DMS53 treated with DMSO at 0.1 percent for 48 hours (cell line): Measurements from ENCODE around the gene RETREG1.

Experiments
- DNase-seq: peaks from one replicate; lab custom pipeline; 2025; ENCODE audit not compliant: unreplicated experiment; lab: John Stamatoyannopoulos, UW

RETREG1 gene

DNA sequence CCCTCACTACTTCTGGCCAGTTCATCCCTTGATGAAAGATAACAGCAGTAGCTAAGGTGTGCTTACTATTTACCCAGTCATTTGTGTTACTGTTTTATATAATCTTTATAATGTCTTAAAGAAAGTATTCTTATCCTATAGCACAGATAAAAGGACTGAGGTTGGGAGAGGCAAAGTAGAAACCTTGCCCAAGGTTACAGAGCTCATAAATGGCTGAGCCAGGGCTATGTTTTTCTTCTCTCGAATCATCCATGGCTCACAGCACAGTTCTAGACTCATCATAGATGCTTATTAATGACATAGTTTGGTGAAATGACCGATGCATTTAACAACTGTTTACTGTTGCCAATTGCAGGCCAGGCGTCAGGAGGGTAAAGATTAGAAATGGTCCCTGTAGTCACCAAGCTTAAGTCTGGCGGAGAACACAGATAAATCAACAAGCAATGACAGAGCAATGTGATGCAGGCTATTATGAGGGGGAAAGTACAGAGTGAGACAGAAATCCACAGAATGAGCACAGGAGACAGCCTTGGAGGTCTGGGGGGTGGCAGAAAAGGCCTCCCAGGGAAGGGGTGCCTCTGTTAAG, 85.6 kb downstream of the RETREG1 start:
- DNase-seq, result no peak

DNA sequence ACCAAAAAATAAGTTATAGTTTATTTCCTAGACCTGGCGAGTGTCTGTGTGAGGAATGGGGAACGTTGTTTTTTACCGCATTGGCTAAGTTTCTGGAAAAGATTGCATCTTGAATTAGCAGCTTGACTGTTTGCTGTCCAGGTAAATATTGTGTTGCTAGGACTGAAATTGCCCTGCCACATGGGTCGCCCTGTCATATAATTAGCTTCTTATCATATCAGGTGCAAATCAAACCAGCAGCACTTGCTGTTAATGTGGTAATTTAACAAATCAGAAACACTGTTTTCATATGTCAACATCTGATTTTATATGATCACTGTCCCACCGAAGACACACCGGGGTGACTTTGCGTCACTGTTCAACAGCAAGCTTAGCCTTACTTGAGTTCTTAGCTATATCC, 87.5 kb downstream of the RETREG1 start:
- DNase-seq, result no peak

DNA sequence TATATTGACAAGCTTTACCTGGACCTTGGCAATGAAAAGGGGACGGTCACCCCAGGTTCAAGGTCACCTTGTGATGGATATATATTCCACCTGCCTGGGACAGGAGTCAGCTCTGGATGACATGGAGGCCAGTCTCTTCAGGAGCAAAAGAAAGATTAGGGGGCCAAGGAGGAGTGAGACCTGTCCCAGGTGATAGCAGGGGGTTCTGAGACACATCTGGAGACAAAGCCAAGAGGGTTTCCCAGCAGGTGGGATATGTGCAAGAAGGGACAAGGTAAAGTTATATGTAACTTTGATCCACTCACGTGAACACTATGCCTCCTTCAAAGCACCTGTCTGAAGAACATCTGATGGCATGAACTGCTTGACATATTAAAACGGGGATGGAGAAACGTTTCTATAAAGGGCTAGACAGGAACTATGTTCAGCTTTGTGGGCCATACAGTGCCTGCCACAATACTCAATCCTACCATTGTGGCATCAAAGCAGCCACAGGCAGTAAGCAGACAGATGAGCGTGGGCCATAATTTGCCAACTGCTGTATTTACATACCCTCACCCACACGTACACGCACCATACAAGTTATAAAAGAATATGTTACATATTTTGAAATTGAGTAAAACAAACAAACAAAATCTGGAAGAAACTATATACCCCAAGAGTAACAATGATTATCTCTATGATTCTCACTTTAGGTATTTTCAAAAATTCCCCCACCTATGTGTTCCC, 88.3 kb downstream of the RETREG1 start:
- no peak for DNase-seq

DNA sequence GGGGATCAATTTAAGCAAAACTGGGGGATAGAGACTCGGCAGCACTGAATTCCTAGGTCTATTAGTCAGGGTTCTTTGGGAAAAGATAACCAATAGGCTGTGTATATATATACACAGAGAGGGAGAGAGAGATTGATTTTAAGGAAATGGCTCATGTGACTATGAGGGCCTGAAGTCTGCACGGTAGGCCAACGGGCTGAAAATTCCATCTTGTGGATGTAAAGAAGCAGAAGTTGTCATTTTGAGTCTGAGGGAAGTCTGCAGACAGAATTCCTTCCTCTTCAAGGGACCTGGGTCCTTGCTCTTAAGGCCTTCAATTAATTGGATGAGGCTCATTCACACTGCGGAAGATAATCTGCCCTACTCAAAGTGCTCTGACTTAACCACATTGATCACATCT, 91.1 kb downstream of the RETREG1 start:
- DNase-seq, result no peak

DNA sequence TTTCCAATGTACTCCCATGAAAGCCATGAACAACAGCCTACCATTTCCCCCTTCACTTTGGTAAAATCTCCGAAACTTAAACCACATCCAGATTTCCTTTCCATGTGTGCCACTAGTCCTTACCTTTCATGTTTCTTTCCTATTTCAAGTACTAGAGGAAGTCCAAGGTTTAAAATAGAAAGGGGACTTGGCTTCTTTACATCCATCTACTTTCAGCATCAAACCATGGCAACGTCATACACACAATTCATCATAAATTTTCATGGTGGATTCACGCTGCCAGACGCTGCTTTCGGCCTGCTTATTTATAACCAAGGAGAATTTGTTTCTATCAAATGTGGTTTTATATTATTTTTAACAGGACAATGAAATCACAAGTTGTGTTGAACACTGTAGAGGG, 92.5 kb downstream of the RETREG1 start:
- no peak for DNase-seq

DNA sequence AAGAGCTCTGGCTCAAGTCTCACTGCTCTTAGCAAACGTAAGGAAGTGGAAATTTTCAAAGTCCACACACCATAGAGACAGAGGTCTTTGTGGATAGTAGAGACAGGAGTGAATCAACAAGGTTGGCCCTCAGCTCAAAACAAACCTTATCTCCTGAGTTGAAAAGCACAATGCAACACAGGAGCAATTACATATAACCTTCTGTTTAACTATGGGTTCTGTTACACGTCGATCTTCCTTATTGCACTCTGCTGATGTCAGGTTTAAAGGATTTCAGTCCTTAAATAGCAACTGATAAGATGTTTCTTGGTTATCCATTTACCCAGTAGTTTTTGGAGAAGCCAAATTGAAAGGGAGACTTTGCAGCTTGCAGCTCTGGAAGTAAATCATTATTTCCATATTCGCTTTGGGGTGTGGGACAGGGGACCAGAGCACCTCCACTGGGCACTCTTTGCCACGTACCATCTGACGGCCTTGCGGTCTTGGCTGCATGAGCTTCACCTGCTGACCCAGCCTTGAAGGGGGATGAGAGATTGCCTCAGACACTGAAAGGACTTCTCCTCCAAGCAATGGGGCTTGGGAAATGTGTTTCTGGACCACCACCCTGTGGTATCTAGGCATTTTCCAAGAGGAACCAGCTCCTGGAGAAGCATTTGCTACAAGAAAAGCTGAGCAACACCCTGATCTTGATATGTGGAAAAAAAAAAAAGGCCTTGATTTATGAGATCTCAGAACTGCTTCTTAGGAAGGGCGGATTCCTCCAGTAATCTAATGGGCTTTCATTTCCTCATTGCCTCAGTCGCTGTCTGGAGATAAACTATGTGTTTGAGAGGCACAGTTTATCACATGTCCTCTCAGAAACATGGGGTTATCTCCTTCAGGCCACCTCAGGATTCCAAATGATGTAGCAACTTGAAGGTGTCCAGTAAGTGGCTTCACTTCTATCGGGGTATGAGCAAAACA, 95.0 kb downstream of the RETREG1 start:
- DNase-seq, result no peak

DNA sequence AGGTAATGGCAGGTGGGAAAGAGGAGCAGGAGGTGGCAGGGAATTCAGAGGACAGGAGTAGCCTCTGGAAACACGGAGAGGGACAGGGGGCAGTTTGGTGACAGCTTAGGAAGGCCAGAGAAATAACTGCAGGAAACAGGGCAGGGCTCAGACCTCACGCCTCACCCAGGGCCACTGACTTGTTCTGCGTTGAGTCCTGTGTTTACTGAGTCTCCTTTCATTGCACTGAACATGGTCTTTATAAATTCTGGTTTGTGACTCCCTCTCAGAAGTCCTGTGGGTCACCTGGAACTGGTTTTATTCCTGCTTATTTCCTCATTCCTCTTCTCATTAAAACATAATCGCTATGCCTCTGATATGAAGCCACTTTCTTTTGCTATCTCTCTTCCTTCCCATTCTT, 96.0 kb downstream of the RETREG1 start:
- no peak for DNase-seq

DNA sequence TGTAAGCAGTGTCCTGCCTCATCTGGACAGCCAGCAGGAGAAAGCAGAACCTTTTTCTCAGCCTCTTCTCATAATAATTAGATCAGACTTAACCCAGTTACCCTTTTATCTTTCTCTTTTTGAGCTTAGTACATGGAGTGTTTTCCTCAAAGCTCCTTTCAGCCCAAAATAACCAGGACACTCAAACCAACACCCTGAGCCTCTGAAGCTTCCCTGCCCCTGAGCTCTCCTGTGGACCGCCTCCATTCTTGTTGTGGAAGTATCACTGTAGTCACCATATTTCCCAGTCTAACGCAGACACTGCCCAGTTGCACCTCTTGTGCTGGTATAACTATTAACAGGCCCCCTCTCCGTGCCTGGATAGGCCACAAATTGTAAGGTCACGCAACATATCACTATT, 97.4 kb downstream of the RETREG1 start:
- DNase-seq, result no peak

DNA sequence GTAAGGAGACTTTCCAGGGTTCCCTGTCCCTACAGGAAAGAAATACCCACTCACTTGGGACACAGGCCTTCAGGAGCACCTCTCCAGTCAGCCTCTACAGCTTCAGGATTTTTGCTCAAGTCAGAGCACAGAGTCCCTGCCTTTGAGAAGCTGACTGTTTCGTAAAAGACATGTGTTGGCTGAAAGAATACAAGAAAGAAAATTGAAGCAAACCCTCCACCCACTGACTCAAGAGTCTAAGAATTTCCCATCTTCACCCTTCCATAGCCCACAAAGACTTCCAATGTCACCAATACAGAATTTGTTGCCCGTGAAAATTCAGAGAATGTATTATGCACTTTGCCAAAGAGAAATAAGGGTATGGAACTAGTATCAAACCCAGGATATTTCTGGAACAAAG, 98.2 kb downstream of the RETREG1 start:
- DNase-seq, result no peak

DNA sequence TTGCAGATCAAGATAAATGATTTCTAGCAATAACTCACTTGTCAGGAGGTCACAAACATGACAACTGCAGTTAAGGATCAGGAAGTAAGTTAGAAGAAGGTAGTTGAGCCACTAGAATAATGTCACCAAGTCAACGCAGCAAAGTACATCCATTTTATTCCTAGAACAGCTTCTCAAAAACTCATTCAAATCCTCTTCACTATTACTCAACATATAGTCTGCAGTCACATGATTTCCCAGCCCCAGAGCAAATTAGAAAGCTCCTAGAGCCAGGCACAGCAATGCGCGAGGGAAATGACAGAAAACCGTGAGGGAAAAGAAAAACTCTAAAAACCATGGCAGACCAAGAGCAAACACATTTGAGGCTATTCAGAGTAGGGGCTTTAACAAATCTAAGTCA, 101.3 kb downstream of the RETREG1 start:
- DNase-seq, result no peak

DNA sequence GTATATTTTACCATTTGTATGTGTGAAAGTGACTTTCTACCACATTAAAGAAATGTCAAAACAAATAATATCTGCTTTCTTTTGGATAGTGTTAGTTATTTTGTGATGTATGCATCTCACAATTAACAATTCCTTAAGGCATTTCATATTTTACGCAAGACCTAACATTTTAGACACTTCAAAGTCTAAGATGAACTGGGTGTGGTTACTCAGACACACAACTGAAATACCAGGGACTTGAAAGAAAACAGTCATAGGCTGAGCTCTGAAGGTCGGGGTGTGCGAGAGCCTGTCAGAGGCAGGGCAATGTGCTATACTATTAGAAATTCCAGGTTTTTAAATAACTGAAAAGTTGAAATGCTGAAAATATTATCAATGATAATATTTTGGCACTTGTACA, 106.7 kb downstream of the RETREG1 start:
- DNase-seq, result no peak

DNA sequence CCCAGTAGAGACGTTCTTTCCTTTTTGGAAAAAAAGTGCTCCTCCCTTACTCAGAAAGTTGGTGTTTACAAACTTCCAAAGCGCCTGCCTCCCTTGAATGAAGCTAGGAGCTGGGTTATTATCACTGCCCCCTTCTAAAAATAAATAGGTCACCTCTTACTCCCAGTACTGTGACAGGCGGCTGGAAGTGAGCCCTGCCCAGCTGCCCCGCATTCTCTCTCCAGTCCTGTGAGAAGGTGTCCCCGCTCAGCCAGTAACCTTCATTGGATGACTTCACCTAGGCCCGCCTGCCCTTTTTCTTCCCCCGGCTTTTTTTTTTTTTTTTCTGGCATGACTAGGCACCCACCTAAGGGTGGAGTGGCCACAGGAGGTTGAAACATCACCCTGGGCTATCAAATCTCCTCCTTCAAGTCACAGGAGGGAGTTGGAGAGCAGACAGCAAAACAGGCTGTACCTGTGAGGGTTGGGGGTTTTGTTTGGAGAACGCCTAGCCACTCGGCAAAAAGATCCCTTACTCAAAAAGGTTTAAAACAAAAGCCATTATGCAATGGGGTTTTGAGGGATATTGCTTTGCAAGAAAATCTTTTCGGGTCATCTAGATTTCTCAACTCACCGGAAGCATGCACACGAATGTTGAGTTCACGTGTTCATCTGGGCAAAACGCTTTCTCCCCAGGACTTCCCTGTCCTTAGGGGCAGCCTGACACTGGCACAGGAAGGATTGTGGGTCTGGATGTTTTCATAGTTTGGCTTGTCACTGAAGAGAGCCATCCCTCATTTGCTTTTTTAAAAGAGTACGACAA, 107.9 kb downstream of the RETREG1 start:
- DNase-seq, result peak; percentile 66

DNA sequence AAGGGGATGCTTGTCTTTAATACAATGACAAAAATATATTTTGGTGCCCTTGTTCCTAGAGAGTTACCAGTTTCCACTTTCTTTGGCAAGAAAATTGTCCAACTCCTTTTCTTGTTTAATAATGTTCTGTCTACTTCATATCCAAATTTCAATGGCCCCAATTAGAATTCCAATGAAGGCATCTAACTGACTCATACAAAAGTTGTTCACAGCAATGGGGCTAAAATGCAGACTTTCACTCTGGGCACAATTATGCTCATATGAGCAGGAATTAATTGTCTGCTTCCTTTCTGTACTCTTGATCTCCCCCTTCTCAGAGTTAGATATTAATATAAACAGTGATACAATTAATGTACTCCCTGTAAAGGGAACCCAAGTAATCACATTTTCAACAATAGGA, 109.1 kb downstream of the RETREG1 start:
- DNase-seq, result no peak

DNA sequence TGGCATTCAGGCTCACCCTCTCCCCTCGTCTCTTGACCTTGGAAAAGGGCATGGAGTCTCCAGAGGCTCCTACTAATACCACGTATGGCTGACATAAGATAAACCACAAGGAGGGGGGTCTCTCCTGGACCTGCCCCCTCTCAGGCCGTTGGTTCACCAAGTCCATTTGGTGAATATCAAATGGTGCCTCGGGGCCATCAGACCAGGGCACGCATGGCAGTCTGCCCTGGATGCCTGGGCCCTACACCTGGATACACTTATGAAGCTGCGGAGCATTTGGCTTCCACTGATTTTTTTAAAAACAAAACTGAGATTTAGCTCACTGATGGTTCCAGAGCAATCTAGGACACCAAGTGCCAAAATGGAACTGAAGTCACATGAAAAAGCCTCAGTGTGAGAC, 110.9 kb downstream of the RETREG1 start:
- no peak for DNase-seq

DNA sequence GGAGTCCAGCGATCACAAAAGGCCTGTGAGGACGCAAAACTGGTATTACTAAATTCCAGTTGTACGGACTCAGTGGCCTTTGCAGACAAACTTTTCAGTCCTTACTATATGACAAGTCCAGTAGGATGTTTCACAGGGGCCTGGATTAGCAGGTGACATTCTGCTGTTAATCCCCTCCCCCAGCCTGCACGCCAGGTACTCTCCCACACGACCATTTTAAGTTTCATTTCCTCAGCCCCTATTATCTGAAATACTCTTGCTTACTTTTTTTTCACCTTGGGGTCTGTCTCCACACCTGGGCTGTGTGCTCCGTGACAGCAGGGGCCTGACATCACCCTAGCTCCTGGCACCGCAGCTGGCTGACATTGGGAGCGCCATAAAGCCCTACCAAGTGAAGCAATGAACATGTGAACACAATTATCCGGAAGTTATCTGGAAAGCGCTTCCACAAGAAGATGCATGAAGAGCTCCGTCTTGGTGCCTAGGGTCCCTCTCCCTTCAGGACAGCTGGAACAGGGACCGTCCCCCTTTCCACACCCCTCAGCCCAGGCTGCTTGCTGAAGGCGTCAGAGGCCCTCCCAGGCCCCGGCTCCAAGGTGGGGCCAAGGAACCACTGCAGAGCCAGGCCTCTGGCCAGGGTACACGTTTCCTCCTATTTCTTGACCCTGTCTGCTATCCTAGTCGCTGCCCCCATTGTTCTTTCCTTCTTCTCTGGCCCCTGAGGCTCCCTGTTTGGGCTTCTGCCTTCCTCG, 111.5 kb downstream of the RETREG1 start:
- no peak for DNase-seq

DNA sequence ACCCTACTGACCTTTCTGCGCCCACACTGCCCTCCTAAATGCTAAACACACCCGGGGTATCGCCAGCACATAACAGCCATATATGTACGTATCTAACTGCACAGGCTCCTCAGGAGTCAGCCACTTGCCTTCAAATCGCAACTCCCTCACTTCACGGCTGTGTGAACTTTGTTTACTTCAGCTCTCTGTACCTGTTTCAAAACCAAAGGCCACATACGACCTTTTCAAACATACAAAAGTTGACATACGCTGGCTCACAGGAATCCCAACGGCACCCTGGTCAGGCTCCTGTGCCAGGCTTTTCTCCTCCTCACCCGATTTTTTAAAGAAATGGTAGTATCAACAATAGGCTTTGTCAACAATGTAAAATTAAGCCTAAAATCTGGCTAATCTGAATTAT, 112.2 kb downstream of the RETREG1 start:
- no peak for DNase-seq

DNA sequence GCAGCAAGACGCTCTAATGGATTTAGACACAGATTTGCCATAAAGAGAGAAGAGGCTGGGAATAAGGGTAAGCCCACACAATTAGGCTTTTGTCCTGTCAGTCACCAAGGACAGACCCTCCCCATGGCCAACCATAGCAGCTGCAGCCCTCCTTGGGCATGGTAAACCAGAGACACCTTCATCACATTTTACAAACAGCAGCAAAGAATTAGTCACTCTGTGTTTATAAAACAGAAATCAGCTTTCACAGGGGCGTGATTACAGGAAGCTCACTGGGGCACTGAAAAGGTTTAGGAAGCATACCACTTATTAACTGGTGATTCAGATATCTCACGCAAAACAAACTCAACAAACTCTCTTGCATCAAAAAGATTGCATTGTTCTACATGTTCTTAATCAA, 113.9 kb downstream of the RETREG1 start:
- DNase-seq, result no peak

DNA sequence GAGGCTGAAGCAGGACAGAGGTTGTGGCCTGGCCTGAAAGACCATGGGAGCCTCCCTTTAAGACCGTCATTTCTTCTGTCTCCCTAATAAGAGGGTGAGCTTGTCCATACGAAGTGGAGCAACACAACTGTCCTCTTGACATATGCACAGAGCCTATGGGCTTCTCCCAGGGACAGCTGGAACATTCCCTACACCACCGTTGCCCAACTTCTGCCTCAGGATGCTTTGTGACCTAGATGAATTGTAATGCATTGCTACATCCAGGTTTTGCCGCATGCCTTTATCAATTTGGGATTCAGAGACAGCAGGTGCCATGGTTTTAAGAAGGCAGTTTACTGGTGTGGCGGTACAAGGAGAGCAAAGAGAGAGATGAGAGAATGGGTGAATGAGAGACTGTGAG, 116.8 kb downstream of the RETREG1 start:
- DNase-seq, result no peak

DNA sequence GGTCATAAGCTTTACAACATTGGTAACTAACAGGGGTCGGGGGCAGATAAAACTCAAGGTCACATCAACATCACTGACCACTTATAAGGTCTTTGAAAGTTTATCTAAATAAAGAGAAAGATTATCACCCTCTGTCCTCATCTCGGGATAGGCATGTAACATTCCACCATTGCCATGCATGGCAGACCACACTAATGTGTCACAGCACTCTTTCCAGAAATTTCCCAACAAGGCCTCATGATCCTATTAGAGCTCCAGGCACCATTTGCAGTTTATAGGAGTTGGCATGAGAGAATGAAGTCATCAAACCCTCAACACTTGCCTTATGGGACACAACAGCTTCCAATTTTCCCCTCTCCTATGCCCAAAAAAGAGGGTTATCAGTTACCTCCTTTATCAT, 119.3 kb downstream of the RETREG1 start:
- no peak for DNase-seq

DNA sequence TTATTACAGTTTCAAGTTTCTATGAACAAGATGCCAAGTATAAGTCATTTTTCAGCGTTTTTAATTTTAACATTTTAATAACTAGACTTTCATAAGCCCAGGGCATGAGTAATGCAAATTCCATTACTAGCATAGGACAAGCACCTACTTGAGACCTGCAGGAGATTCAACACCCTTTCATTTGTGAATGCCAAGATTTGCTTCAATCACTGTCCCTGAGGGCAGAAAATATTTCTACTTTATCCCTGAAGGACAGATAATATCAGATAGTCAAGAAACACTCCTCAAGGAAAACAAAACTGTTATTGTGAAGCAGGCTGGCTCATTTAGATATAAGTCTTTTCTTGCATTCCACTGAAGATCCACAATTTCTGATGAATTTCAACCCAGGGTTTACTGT, 123.5 kb downstream of the RETREG1 start:
- no peak for DNase-seq
